Fibroblast of pulmonary artery (primary cell): ENCODE measurements around the gene PLCXD3.

Source experiments
- DNase-seq: peaks from one replicate; pipeline ENCODE4 v3.0.0-alpha.2; 2010; ENCODE audit warnings: low read depth
- H3K4me3 ChIP-seq: replicated peaks from 2 replicates; pipeline ENCODE4 v1.5.1; 2011; ENCODE audit warnings: low read depth, mild to moderate bottlenecking, control low read depth, low read length, moderate library complexity
- CTCF ChIP-seq: IDR thresholded peaks from 2 replicates; pipeline ENCODE4 v1.5.1; 2011; ENCODE audit warnings: mild to moderate bottlenecking, control low read depth, low read length, inconsistent platforms; ENCODE audit errors: missing control alignments

The PLCXD3 gene

GRCh38 chr5:41408676-41409443 is 101.5 kb downstream of the PLCXD3 start:
- H3K4me3 ChIP-seq = no peak overlapping the region
- no peak for TF ChIP-seq CTCF
- peak; percentile 49 for DNase-seq

GRCh38 chr5:41406936-41407335 is 103.5 kb downstream of the PLCXD3 start:
- no peak for DNase-seq
- TF ChIP-seq CTCF = no peak
- H3K4me3 ChIP-seq = no peak overlapping the region

GRCh38 chr5:41406424-41406823 is 104.0 kb downstream of the PLCXD3 start:
- TF ChIP-seq CTCF = no peak
- DNase-seq = no peak
- no peak overlapping the region for H3K4me3 ChIP-seq

- TF ChIP-seq CTCF = no peak
- peak; percentile 79 for DNase-seq
- H3K4me3 ChIP-seq = no peak overlapping the region
Measured at GRCh38 chr5:41404757-41405156, 105.6 kb downstream of the PLCXD3 start.

GRCh38 chr5:41403846-41404245 is 106.6 kb downstream of the PLCXD3 start:
- no peak for TF ChIP-seq CTCF
- peak; percentile 66 for DNase-seq
- H3K4me3 ChIP-seq = no peak overlapping the region

- no peak overlapping the region for H3K4me3 ChIP-seq
- no peak for DNase-seq
- no peak for TF ChIP-seq CTCF
Measured at GRCh38 chr5:41402845-41403244, 107.6 kb downstream of the PLCXD3 start.

GRCh38 chr5:41399839-41400238 is 110.6 kb downstream of the PLCXD3 start:
- TF ChIP-seq CTCF = no peak
- H3K4me3 ChIP-seq = no peak overlapping the region
- no peak for DNase-seq
